Kidney (tissue), 14 donors: Measurements from ENCODE around the gene PKLR. TPM values are rescaled to one million over a fixed set of nuclear protein-coding genes. Genes with fewer than 3 reads are reported as not detected.
A peak's percentile ranks its signal among the peaks of the same experiment; 100 is the strongest.

Source experiments
- DNase-seq, 5 donors: peaks; one replicate each; pipeline ENCODE4 v3.0.0-alpha.2; 2013 to 2020
- FAIRE-seq: peaks from 2 replicates; lab custom pipeline; 2012; peaks lifted over from hg19 to GRCh38; lab: Jason Lieb, UNC
- H3K27ac ChIP-seq, 2 donors: one replicate each; pipeline ENCODE4 v1.7.0; 2013; ENCODE audit warnings: low read depth in 2 of 2, low read length in 2 of 2, inconsistent platforms in 1 of 2
- H3K27me3 ChIP-seq: one replicate; pipeline ENCODE4 v1.7.1; 2013; ENCODE audit warnings: low read length, inconsistent platforms; ENCODE audit not compliant: control insufficient read depth, insufficient read depth
- H3K36me3 ChIP-seq, 3 donors: one replicate each; pipeline versions ENCODE4 v1.7.0 to v1.7.1; 2013; ENCODE audit warnings: low read length in 3 of 3, control low read depth in 1 of 3, inconsistent platforms in 1 of 3; ENCODE audit not compliant: insufficient read depth in 3 of 3, control insufficient read depth in 2 of 3
- H3K4me1 ChIP-seq, 3 donors: one replicate each; pipeline versions ENCODE4 v1.7.0 to v1.7.1; 2013; ENCODE audit warnings: low read length in 3 of 3, inconsistent platforms in 1 of 3, low read depth in 1 of 3; ENCODE audit not compliant: control insufficient read depth in 2 of 3, insufficient read depth in 2 of 3
- H3K4me3 ChIP-seq, 3 donors: one replicate each; pipeline versions ENCODE4 v1.7.0 to v1.8.1; 2013; ENCODE audit warnings: low read length in 3 of 3, control low read depth in 1 of 3, inconsistent platforms in 1 of 3
- H3K9ac ChIP-seq, 3 donors: one replicate each; pipeline versions ENCODE4 v1.7.0 to v1.7.1; 2013; ENCODE audit warnings: low read length in 3 of 3, control low read depth in 1 of 3, inconsistent platforms in 1 of 3
- H3K9me3 ChIP-seq, 3 donors: one replicate each; pipeline versions ENCODE4 v1.7.0 to v1.7.1; 2013; ENCODE audit warnings: low read length in 3 of 3, control low read depth in 1 of 3, inconsistent platforms in 1 of 3; ENCODE audit not compliant: control insufficient read depth in 2 of 3, insufficient read depth in 1 of 3
- intact Hi-C: fragments of 100-400 bp; cut with DNase I; formaldehyde crosslinking; loops from one replicate; pipeline ENCODE4 v1.11.1; 2022
- polyA plus RNA-seq: library from polyadenylated mRNA; stranded (reverse); fragments of 350-450 nt; fragmentation: Illumina TruSeq; extraction: RNeasy Lipid Tissue Mini Kit (QIAGEN cat#74804); gene quantifications from one replicate; pipeline ENCODE4 v1.2.3, GENCODE V29; 2014; ENCODE audit warnings: low read depth, low replicate concordance; ENCODE audit not compliant: insufficient read depth
- total RNA-seq: library from RNA; stranded (reverse); fragmentation: NEBNext Ultra II Directional; extraction: Animal tissue kit (Norgen Biotek cat#: 25700); gene quantifications from one replicate; pipeline ENCODE4 v1.2.1, GENCODE V29; 2021
- TF ChIP-seq, protein P1 (sequence below): IDR thresholded peaks from 3 replicates; pipeline ENCODE4 v1.5.1; 2012; ENCODE audit warnings: mild to moderate bottlenecking, moderate library complexity, borderline replicate concordance; ENCODE audit not compliant: insufficient read depth; ENCODE audit errors: extremely low read depth
- donor health status: control.
- donor health status: control.
- donor health status: control.
- donor health status: control.
- donor health status: control.
- donor health status: DM: yes; HTN: yes; CAD: no.
- donor health status: Normal renal cell carcinoma (clear cell type).

PKLR gene
- total and polyA plus RNA-seq, 2 donors from 2014 or later = 0.82 to 19.9 TPM

- Histone ChIP-seq H3K9me3 (no peaks in the 10 kb centered on the region), H3K4me1 (peaks cover 0 to 14% (median 4%) of the 10 kb centered on the region in 3 donors), H3K4me3 (peak within 1 kb of the TSS; percentile 92 to 98 (median 98)), H3K9ac (peak within 1 kb of the TSS; percentile 74 to 96 (median 89)), H3K27ac (peak within 1 kb of the TSS; percentile 93 to 95), H3K27me3 (no peaks in the 10 kb centered on the region), H3K36me3 (peaks cover 3 to 20% (median 18%) of the 10 kb centered on the region in 3 donors)
- intact Hi-C loops = no loop called here
- TF ChIP-seq, protein P1, sequence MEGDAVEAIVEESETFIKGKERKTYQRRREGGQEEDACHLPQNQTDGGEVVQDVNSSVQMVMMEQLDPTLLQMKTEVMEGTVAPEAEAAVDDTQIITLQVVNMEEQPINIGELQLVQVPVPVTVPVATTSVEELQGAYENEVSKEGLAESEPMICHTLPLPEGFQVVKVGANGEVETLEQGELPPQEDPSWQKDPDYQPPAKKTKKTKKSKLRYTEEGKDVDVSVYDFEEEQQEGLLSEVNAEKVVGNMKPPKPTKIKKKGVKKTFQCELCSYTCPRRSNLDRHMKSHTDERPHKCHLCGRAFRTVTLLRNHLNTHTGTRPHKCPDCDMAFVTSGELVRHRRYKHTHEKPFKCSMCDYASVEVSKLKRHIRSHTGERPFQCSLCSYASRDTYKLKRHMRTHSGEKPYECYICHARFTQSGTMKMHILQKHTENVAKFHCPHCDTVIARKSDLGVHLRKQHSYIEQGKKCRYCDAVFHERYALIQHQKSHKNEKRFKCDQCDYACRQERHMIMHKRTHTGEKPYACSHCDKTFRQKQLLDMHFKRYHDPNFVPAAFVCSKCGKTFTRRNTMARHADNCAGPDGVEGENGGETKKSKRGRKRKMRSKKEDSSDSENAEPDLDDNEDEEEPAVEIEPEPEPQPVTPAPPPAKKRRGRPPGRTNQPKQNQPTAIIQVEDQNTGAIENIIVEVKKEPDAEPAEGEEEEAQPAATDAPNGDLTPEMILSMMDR = no peak
- FAIRE-seq = no peak
- DNase-seq = peak; percentile 97 to 99 (median 98)
These were observed 27.6 kb downstream of the PKLR start, which contains the start of gene CLK2 for GRCh38 chr1:155273343-155274245. Gene CLK2, minus strand, starts transcription at chr1:155273504. Its CDS starts 2,527 bp downstream, at chr1:155270977.

- DNase-seq (peak in 3 of 5 donors; percentile 66 to 78 (median 67)), FAIRE-seq (no peak)
- no peaks in the 10 kb centered on the region for H3K27me3 ChIP-seq
- peaks cover 6 to 29% (median 27%) of the 10 kb centered on the region in 3 donors for H3K36me3 ChIP-seq
- H3K9ac ChIP-seq = peak overlapping the region; percentile 74 to 96 (median 89)
- intact Hi-C loops = no loop called here
- H3K4me3 ChIP-seq = peak overlapping the region; percentile 92 to 98 (median 98)
- H3K27ac ChIP-seq = peak overlapping the region; percentile 93 to 95
- TF ChIP-seq, protein P1 = no peak
- no peaks in the 10 kb centered on the region for H3K9me3 ChIP-seq
- peaks cover 0 to 6% (median 4%) of the 10 kb centered on the region in 3 donors for H3K4me1 ChIP-seq
These were observed 28.5 kb downstream of the PKLR start for GRCh38 chr1:155272466-155273342.

DNA sequence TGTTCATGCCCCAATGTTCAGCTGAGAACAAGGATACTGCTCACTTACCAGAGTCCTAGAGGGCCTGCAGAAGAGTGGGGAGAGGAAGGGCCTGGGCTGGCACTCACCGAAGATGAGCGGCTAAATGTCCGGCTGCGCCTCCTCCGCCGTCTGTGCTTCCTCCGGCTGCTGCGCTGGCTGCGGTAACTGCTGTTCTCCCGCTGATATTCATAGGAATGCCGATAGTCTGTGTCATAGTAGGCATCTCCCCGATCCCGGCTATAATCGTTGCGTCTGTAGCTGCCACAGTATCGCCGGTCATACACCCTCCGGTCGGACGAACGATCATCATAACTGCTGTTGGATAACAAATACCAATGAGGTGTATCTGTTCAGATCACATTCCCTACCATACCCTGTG, 31.9 kb downstream of the PKLR start:
- peaks cover 0 to 6% (median 4%) of the 10 kb centered on the region in 3 donors for H3K4me1 ChIP-seq
- H3K4me3 ChIP-seq = no peak overlapping the region
- no peaks in the 10 kb centered on the region for H3K27me3 ChIP-seq
- H3K27ac ChIP-seq = no peak overlapping the region
- no peak overlapping the region for H3K9ac ChIP-seq
- peaks cover 8 to 56% (median 40%) of the 10 kb centered on the region in 3 donors for H3K36me3 ChIP-seq
- TF ChIP-seq, protein P1 = no peak
- FAIRE-seq (no peak), DNase-seq (peak in 1 of 5 donors; percentile 52)
- H3K9me3 ChIP-seq = no peaks in the 10 kb centered on the region
- intact Hi-C loops = no loop called here
